GM23338 (cell line): ENCODE results near the gene MYO1D.

ENCODE experiments used
- CREB1 ChIP-seq: fragments of 250-450 bp; sonication (Bioruptor Pico); IDR thresholded peaks from 2 replicates; pipeline ENCODE4 v1.5.0; 2020; ENCODE audit warnings: low read depth, mild to moderate bottlenecking, moderate library complexity
- EZH2 ChIP-seq: fragments of 200-600 bp; sonication (generic); IDR thresholded peaks from one replicate; pipeline ENCODE4 v1.8.0; 2017; ENCODE audit warnings: antibody characterized with exemption, mild to moderate bottlenecking, low read depth; ENCODE audit not compliant: unreplicated experiment
- EZH2phosphoT487 ChIP-seq: fragments of 200-600 bp; sonication (generic); IDR thresholded peaks from one replicate; pipeline ENCODE4 v1.8.1; 2018; ENCODE audit warnings: antibody characterized with exemption; ENCODE audit not compliant: unreplicated experiment
- JUNB ChIP-seq: IDR thresholded peaks from one replicate; pipeline ENCODE4 v1.6.1; 2016; ENCODE audit warnings: antibody characterized with exemption; ENCODE audit not compliant: unreplicated experiment
- NANOG ChIP-seq: IDR thresholded peaks from 2 replicates; pipeline ENCODE4 v1.6.1; 2016; ENCODE audit warnings: antibody characterized with exemption, borderline replicate concordance
- POLR2AphosphoS5 ChIP-seq: IDR thresholded peaks from 2 replicates; pipeline ENCODE4 v1.6.1; 2016; ENCODE audit warnings: antibody characterized with exemption, low read depth
- STAT1 ChIP-seq: IDR thresholded peaks from one replicate; pipeline ENCODE4 v1.6.1; 2016; ENCODE audit warnings: antibody characterized with exemption; ENCODE audit not compliant: unreplicated experiment
- ZNF114 ChIP-seq: fragments of 250-450 bp; sonication (Bioruptor Pico); IDR thresholded peaks from 2 replicates; pipeline ENCODE4 v1.5.0; 2020; ENCODE audit warnings: mild to moderate bottlenecking, moderate library complexity
- ZNF331 ChIP-seq: fragments of 250-450 bp; sonication (Bioruptor Pico); IDR thresholded peaks from 2 replicates; pipeline ENCODE4 v1.5.0; 2020; ENCODE audit warnings: low read depth, mild to moderate bottlenecking, moderate library complexity
- TF ChIP-seq, protein P1 (sequence below), 2 experiments: fragments of 200-600 bp in 1 of 2; sonication (generic) in 1 of 2; conservative IDR thresholded peaks; 2 replicates each; pipeline versions ENCODE4 v1.5.1 to v1.6.1; 2016 to 2017; ENCODE audit warnings: antibody characterized with exemption in 2 of 2, low read depth in 2 of 2, mild to moderate bottlenecking in 2 of 2, moderate library complexity in 1 of 2
- TF ChIP-seq, protein P2 (sequence below): IDR thresholded peaks from one replicate; pipeline ENCODE4 v1.6.1; 2018; ENCODE audit warnings: antibody characterized with exemption; ENCODE audit not compliant: unreplicated experiment
- TF ChIP-seq, protein P3 (sequence below): fragments of 250-450 bp; sonication (Bioruptor Pico); IDR thresholded peaks from 2 replicates; pipeline ENCODE4 v1.5.0; 2020; ENCODE audit warnings: mild to moderate bottlenecking, moderate library complexity

DNA sequence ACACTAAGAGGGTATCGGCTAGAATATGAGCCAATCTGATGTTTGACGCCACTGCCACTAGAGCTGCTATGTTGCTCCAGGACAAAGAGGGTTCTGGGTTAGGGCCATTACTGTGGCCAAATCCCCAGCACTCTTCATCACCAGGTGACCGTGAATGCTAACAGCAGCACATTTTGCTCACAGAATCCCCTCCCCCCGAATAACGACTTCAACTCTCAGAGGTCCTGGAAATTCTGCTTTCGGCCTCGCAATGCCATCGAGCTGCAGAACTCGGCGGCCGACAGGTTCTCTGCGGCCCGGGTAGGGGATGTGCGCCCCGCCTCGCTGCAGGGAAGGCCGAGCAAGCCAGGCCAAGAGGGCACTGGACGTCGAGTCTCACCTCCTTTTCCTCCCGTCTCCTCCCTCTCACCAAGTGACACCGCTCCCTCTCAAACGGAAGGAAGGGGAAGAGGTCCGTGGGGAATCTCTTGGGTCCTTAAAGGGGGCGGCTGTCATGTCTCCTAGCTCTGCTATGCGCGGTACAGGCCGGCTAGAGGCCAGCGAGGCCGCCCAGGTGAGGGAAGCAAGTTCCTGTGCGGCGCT, 358.2 kb downstream of the MYO1D start:
- TF ChIP-seq, protein P1, sequence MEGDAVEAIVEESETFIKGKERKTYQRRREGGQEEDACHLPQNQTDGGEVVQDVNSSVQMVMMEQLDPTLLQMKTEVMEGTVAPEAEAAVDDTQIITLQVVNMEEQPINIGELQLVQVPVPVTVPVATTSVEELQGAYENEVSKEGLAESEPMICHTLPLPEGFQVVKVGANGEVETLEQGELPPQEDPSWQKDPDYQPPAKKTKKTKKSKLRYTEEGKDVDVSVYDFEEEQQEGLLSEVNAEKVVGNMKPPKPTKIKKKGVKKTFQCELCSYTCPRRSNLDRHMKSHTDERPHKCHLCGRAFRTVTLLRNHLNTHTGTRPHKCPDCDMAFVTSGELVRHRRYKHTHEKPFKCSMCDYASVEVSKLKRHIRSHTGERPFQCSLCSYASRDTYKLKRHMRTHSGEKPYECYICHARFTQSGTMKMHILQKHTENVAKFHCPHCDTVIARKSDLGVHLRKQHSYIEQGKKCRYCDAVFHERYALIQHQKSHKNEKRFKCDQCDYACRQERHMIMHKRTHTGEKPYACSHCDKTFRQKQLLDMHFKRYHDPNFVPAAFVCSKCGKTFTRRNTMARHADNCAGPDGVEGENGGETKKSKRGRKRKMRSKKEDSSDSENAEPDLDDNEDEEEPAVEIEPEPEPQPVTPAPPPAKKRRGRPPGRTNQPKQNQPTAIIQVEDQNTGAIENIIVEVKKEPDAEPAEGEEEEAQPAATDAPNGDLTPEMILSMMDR (conservative IDR thresholded peaks at IDR 0.05; ENCODE audit: low read depth in 2 of 2), result no peak
- TF ChIP-seq EZH2 (no peak), POLR2AphosphoS5 (no peak), ZNF114 (CRISPR knock-in tag) (no peak), EZH2phosphoT487 (no peak), CREB1 (CRISPR knock-in tag) (no peak), STAT1 (no peak), NANOG (no peak), JUNB (no peak), ZNF331 (CRISPR knock-in tag) (no peak)
- TF ChIP-seq, protein P2, sequence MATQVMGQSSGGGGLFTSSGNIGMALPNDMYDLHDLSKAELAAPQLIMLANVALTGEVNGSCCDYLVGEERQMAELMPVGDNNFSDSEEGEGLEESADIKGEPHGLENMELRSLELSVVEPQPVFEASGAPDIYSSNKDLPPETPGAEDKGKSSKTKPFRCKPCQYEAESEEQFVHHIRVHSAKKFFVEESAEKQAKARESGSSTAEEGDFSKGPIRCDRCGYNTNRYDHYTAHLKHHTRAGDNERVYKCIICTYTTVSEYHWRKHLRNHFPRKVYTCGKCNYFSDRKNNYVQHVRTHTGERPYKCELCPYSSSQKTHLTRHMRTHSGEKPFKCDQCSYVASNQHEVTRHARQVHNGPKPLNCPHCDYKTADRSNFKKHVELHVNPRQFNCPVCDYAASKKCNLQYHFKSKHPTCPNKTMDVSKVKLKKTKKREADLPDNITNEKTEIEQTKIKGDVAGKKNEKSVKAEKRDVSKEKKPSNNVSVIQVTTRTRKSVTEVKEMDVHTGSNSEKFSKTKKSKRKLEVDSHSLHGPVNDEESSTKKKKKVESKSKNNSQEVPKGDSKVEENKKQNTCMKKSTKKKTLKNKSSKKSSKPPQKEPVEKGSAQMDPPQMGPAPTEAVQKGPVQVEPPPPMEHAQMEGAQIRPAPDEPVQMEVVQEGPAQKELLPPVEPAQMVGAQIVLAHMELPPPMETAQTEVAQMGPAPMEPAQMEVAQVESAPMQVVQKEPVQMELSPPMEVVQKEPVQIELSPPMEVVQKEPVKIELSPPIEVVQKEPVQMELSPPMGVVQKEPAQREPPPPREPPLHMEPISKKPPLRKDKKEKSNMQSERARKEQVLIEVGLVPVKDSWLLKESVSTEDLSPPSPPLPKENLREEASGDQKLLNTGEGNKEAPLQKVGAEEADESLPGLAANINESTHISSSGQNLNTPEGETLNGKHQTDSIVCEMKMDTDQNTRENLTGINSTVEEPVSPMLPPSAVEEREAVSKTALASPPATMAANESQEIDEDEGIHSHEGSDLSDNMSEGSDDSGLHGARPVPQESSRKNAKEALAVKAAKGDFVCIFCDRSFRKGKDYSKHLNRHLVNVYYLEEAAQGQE, result no peak
- TF ChIP-seq, protein P3, sequence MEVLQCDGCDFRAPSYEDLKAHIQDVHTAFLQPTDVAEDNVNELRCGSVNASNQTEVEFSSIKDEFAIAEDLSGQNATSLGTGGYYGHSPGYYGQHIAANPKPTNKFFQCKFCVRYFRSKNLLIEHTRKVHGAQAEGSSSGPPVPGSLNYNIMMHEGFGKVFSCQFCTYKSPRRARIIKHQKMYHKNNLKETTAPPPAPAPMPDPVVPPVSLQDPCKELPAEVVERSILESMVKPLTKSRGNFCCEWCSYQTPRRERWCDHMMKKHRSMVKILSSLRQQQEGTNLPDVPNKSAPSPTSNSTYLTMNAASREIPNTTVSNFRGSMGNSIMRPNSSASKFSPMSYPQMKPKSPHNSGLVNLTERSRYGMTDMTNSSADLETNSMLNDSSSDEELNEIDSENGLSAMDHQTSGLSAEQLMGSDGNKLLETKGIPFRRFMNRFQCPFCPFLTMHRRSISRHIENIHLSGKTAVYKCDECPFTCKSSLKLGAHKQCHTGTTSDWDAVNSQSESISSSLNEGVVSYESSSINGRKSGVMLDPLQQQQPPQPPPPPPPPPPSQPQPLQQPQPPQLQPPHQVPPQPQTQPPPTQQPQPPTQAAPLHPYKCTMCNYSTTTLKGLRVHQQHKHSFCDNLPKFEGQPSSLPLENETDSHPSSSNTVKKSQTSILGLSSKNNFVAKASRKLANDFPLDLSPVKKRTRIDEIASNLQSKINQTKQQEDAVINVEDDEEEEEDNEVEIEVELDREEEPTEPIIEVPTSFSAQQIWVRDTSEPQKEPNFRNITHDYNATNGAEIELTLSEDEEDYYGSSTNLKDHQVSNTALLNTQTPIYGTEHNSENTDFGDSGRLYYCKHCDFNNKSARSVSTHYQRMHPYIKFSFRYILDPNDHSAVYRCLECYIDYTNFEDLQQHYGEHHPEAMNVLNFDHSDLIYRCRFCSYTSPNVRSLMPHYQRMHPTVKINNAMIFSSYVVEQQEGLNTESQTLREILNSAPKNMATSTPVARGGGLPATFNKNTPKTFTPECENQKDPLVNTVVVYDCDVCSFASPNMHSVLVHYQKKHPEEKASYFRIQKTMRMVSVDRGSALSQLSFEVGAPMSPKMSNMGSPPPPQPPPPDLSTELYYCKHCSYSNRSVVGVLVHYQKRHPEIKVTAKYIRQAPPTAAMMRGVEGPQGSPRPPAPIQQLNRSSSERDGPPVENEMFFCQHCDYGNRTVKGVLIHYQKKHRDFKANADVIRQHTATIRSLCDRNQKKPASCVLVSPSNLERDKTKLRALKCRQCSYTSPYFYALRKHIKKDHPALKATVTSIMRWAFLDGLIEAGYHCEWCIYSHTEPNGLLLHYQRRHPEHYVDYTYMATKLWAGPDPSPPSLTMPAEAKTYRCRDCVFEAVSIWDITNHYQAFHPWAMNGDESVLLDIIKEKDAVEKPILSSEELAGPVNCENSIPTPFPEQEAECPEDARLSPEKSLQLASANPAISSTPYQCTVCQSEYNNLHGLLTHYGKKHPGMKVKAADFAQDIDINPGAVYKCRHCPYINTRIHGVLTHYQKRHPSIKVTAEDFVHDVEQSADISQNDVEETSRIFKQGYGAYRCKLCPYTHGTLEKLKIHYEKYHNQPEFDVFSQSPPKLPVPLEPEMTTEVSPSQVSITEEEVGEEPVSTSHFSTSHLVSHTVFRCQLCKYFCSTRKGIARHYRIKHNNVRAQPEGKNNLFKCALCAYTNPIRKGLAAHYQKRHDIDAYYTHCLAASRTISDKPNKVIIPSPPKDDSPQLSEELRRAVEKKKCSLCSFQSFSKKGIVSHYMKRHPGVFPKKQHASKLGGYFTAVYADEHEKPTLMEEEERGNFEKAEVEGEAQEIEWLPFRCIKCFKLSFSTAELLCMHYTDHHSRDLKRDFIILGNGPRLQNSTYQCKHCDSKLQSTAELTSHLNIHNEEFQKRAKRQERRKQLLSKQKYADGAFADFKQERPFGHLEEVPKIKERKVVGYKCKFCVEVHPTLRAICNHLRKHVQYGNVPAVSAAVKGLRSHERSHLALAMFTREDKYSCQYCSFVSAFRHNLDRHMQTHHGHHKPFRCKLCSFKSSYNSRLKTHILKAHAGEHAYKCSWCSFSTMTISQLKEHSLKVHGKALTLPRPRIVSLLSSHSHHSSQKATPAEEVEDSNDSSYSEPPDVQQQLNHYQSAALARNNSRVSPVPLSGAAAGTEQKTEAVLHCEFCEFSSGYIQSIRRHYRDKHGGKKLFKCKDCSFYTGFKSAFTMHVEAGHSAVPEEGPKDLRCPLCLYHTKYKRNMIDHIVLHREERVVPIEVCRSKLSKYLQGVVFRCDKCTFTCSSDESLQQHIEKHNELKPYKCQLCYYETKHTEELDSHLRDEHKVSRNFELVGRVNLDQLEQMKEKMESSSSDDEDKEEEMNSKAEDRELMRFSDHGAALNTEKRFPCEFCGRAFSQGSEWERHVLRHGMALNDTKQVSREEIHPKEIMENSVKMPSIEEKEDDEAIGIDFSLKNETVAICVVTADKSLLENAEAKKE (CRISPR knock-in tag), result no peak
